ENCODE results near the gene NCOA5.
A peak's percentile ranks its signal among the peaks of the same experiment; 100 is the strongest.

NCOA5 gene

GRCh38 chr20:46111028-46111835, 21.5 kb upstream of the NCOA5 start (continued):
- TF ChIP-seq REST (tag by site-specific recombination; IDR thresholded peaks at IDR 0.05): no peak
- TF ChIP-seq ZSCAN18 (tag by site-specific recombination; IDR thresholded peaks at IDR 0.05): 0 out of 2 replicates have a peak, but pooled peaks have one; percentile 34
- no peak for TF ChIP-seq ZSCAN30 (tag by site-specific recombination; IDR thresholded peaks at IDR 0.05)
- no peak for TF ChIP-seq ZNF2 (tag by site-specific recombination; IDR thresholded peaks at IDR 0.05)
- no peak for TF ChIP-seq GLIS1 (tag by site-specific recombination; IDR thresholded peaks at IDR 0.05)

- H3K36me3 ChIP-seq (ENCODE audit: control insufficient read depth in 2 of 2, insufficient read depth in 1 of 2, low read length in 2 of 2): no peaks in the 10 kb centered on the region
- H3K4me3 ChIP-seq (ENCODE audit: low read depth, low read length): no peak overlapping the region
- no peak for TF ChIP-seq CTCF (tag by site-specific recombination; IDR thresholded peaks at IDR 0.05)
- TF ChIP-seq ZBTB48 (tag by site-specific recombination; IDR thresholded peaks at IDR 0.05): no peak
- no peak for TF ChIP-seq ZSCAN5A (tag by site-specific recombination; IDR thresholded peaks at IDR 0.05)
- ChIA-PET POLR2A (no interaction called here), CTCF (no interaction called here)
- no peak overlapping the region for H3K27ac ChIP-seq (ENCODE audit: extremely low read depth, low read depth, low read length)
- H3K9me3 ChIP-seq (ENCODE audit: control insufficient read depth, insufficient read depth, low read depth, low read length): no peaks in the 10 kb centered on the region
- H3K4me1 ChIP-seq (ENCODE audit: control insufficient read depth, insufficient read depth, low read length): no peaks in the 10 kb centered on the region
These were observed 19.2 kb upstream of the NCOA5 start for GRCh38 chr20:46108976-46109375.

- no peak overlapping the region for H3K27ac ChIP-seq (ENCODE audit: extremely low read depth, low read depth, low read length)
- CTCF ChIA-PET: interaction anchor here (0.7 kb wide), 1 partner anchor 21 kb away, joined by 3 read pairs; no protein-coding TSS in a partner anchor
- POLR2A ChIA-PET: no interaction called here
- TF ChIP-seq ZNF513 (tag by site-specific recombination; IDR thresholded peaks at IDR 0.05) (no peak), ZNF211 (tag by site-specific recombination; IDR thresholded peaks at IDR 0.05; ENCODE audit: low read depth) (no peak), ZNF664 (tag by site-specific recombination; IDR thresholded peaks at IDR 0.05) (no peak), ZNF223 (tag by site-specific recombination; IDR thresholded peaks at IDR 0.05) (no peak), ZNF48 (tag by site-specific recombination; IDR thresholded peaks at IDR 0.05) (no peak), ZNF335 (tag by site-specific recombination; conservative IDR thresholded peaks at IDR 0.05) (no peak), MEIS1 (CRISPR knock-in tag; IDR thresholded peaks at IDR 0.05; ENCODE audit: borderline replicate concordance) (no peak), ZNF501 (tag by site-specific recombination; IDR thresholded peaks at IDR 0.05) (no peak), YY2 (tag by site-specific recombination; IDR thresholded peaks at IDR 0.05) (no peak), TSHZ1 (tag by site-specific recombination; IDR thresholded peaks at IDR 0.05; ENCODE audit: borderline replicate concordance) (no peak), ZBTB8A (tag by site-specific recombination; IDR thresholded peaks at IDR 0.05) (no peak)
These were observed 18.7 kb upstream of the NCOA5 start for GRCh38 chr20:46108435-46108841.

More at GRCh38 chr20:46108435-46108841, 18.7 kb upstream of the NCOA5 start:
- Histone ChIP-seq H3K36me3 (ENCODE audit: control insufficient read depth in 2 of 2, insufficient read depth in 1 of 2, low read length in 2 of 2) (no peaks in the 10 kb centered on the region), H3K4me3 (ENCODE audit: low read depth, low read length) (no peak overlapping the region), H3K9me3 (ENCODE audit: control insufficient read depth, insufficient read depth, low read depth, low read length) (no peaks in the 10 kb centered on the region), H3K4me1 (ENCODE audit: control insufficient read depth, insufficient read depth, low read length) (no peaks in the 10 kb centered on the region)

Data from HEK293 (cell line).